Neural progenitor cell (in vitro differentiated cells): ENCODE measurements around the gene TMEM121B. TPM values are rescaled to one million over a fixed set of nuclear protein-coding genes. Genes with fewer than 3 reads are reported as not detected.

Experiments
- DNase-seq: peaks from one replicate; pipeline ENCODE4 v3.0.0-alpha.2; 2016; ENCODE audit warnings: low spot score
- H2AFZ ChIP-seq: fragments of 200-600 bp; sonication (generic); replicated peaks from 2 replicates; pipeline ENCODE4 v1.6.1; 2016; ENCODE audit warnings: antibody characterized with exemption
- H3F3A ChIP-seq: fragments of 200-600 bp; sonication (generic); 2 replicates; pipeline ENCODE4 v1.6.1; 2016; ENCODE audit warnings: antibody characterized with exemption, low read depth
- H3K27ac ChIP-seq: fragments of 200-600 bp; sonication (generic); 2 replicates; pipeline ENCODE4 v1.5.1; 2016; ENCODE audit warnings: mild to moderate bottlenecking
- H3K27me3 ChIP-seq: fragments of 200-600 bp; sonication (generic); 2 replicates; pipeline ENCODE4 v1.6.1; 2016; ENCODE audit warnings: mild to moderate bottlenecking, moderate library complexity
- H3K36me3 ChIP-seq: fragments of 200-600 bp; sonication (generic); 2 replicates; pipeline ENCODE4 v1.5.1; 2016
- H3K4me1 ChIP-seq: fragments of 200-600 bp; sonication (generic); 2 replicates; pipeline ENCODE4 v1.6.1; 2016; ENCODE audit warnings: mixed run types
- H3K4me2 ChIP-seq: fragments of 200-600 bp; sonication (generic); 2 replicates; pipeline ENCODE4 v1.6.1; 2016
- H3K4me3 ChIP-seq: fragments of 200-600 bp; sonication (generic); 2 replicates; pipeline ENCODE4 v1.5.1; 2016
- H3K79me2 ChIP-seq: fragments of 200-600 bp; sonication (generic); 2 replicates; pipeline ENCODE4 v1.6.1; 2016; ENCODE audit warnings: low read depth
- H3K9ac ChIP-seq: fragments of 200-600 bp; sonication (generic); 2 replicates; pipeline ENCODE4 v1.6.1; 2016
- H3K9me3 ChIP-seq: fragments of 200-600 bp; sonication (generic); 2 replicates; pipeline ENCODE4 v1.5.1; 2016; ENCODE audit warnings: low read depth
- H4K20me1 ChIP-seq: fragments of 200-600 bp; sonication (generic); 2 replicates; pipeline ENCODE4 v1.6.1; 2016; ENCODE audit warnings: low read depth
- H3K27ac Mint-ChIP-seq: 3 replicates; pipeline ENCODE4 v1.8.0; 2021; ENCODE audit warnings: mixed read lengths
- H3K27me3 Mint-ChIP-seq: 2 replicates; pipeline ENCODE4 v1.8.0; 2022; ENCODE audit warnings: low read depth, mild to moderate bottlenecking, inconsistent platforms, moderate library complexity, mixed read lengths; ENCODE audit not compliant: insufficient read depth
- H3K36me3 Mint-ChIP-seq: 3 replicates; pipeline ENCODE4 v1.8.0; 2021; ENCODE audit warnings: mixed read lengths
- H3K4me1 Mint-ChIP-seq: 3 replicates; pipeline ENCODE4 v1.8.0; 2021; ENCODE audit warnings: mixed read lengths
- H3K4me3 Mint-ChIP-seq: 3 replicates; pipeline ENCODE4 v1.8.0; 2021; ENCODE audit warnings: mild to moderate bottlenecking, moderate library complexity, mixed read lengths
- H3K9me3 Mint-ChIP-seq: 3 replicates; pipeline ENCODE4 v1.8.0; 2020; ENCODE audit warnings: mixed read lengths
- EZH2 ChIP-seq: fragments of 200-600 bp; sonication (generic); IDR thresholded peaks from 2 replicates; pipeline ENCODE4 v1.6.1; 2017; ENCODE audit warnings: antibody characterized with exemption, mild to moderate bottlenecking, moderate library complexity
- EZH2phosphoT487 ChIP-seq: fragments of 200-600 bp; sonication (generic); IDR thresholded peaks from 2 replicates; pipeline ENCODE4 v1.6.1; 2017; ENCODE audit warnings: antibody characterized with exemption
- total RNA-seq: library from RNA; depleted of rRNA; stranded (reverse); fragments of >200 nt; gene quantifications from 2 replicates; pipeline ENCODE4 v1.2.3, GENCODE V29; 2015; ENCODE audit warnings: low replicate concordance
- TF ChIP-seq, protein P1 (sequence below): fragments of 200-600 bp; sonication (generic); IDR thresholded peaks from 2 replicates; pipeline ENCODE4 v1.5.1; 2017; ENCODE audit warnings: antibody characterized with exemption, mild to moderate bottlenecking

Gene TMEM121B
- total RNA-seq, 1 donor from 2014 or later, result 2.8 TPM

DNA sequence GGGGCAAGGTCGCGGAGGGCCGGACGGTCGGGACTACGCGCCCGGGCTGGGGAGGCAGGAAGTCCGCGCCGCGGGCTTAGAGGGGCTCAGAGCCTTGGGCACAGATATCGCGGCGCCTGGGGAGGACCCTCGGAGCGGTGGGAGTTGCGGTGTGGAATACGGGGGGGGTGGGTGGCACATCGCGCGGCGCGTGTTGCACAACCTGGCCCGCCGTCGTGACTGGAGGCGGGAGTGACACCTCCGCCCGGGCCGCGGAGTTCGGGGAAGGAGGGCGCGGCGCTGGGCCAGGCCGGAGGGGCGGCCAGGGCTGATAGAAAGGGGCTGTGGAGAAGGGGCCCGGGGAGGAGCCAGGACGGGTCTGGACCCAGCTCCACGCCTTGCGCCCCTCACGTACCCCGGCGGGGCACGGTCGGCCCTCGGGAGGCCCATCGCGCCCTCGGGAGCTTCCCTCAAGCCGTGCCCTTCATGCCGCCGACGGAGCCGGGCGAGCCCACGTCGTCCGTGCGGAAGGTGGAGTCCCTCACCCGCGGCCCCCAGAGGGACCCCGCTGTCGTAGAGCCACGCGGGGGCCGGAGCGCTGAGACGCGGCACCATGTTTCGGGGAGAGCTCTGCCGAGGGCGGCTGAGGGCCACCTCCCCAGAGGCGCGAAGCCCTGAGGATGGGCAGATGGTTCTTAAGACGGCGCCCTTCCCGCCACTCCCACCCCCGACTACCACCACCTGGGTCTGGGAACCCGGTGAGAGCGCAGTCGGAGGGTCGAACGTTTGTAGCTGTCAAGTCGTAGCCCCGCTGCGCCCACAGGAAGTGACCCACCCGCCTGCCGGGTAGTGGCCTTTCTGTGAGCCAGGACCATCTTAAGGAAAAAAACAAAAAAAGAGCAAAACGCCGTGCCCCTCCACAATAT, 35.6 kb downstream of the TMEM121B start:
- Histone ChIP-seq H2AFZ (peak overlapping the region; percentile 86), H3K27me3 (peaks cover 48% of the 10 kb centered on the region), H3K4me2 (peak overlapping the region; percentile 86), H3K4me3 (peak overlapping the region; percentile 81), H4K20me1 (peaks cover 13% of the 10 kb centered on the region), H3K36me3 (no peaks in the 10 kb centered on the region), H3K79me2 (no peaks in the 10 kb centered on the region), H3K9me3 (no peaks in the 10 kb centered on the region), H3F3A (peaks cover 24% of the 10 kb centered on the region), H3K4me1 (peaks cover 6% of the 10 kb centered on the region), H3K27ac (no peak overlapping the region), H3K9ac (no peak overlapping the region)
- Mint-ChIP-seq H3K4me3 (peak overlapping the region; percentile 90), H3K36me3 (no peaks in the 10 kb centered on the region), H3K4me1 (peaks cover 14% of the 10 kb centered on the region), H3K27me3 (peaks cover 25% of the 10 kb centered on the region), H3K9me3 (peaks cover 2% of the 10 kb centered on the region), H3K27ac (no peak overlapping the region)
- peak; percentile 48 for DNase-seq
- TF ChIP-seq, protein P1, sequence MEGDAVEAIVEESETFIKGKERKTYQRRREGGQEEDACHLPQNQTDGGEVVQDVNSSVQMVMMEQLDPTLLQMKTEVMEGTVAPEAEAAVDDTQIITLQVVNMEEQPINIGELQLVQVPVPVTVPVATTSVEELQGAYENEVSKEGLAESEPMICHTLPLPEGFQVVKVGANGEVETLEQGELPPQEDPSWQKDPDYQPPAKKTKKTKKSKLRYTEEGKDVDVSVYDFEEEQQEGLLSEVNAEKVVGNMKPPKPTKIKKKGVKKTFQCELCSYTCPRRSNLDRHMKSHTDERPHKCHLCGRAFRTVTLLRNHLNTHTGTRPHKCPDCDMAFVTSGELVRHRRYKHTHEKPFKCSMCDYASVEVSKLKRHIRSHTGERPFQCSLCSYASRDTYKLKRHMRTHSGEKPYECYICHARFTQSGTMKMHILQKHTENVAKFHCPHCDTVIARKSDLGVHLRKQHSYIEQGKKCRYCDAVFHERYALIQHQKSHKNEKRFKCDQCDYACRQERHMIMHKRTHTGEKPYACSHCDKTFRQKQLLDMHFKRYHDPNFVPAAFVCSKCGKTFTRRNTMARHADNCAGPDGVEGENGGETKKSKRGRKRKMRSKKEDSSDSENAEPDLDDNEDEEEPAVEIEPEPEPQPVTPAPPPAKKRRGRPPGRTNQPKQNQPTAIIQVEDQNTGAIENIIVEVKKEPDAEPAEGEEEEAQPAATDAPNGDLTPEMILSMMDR, result no peak
- peak; percentile 89 for TF ChIP-seq EZH2phosphoT487
- peak; percentile 94 for TF ChIP-seq EZH2

DNA sequence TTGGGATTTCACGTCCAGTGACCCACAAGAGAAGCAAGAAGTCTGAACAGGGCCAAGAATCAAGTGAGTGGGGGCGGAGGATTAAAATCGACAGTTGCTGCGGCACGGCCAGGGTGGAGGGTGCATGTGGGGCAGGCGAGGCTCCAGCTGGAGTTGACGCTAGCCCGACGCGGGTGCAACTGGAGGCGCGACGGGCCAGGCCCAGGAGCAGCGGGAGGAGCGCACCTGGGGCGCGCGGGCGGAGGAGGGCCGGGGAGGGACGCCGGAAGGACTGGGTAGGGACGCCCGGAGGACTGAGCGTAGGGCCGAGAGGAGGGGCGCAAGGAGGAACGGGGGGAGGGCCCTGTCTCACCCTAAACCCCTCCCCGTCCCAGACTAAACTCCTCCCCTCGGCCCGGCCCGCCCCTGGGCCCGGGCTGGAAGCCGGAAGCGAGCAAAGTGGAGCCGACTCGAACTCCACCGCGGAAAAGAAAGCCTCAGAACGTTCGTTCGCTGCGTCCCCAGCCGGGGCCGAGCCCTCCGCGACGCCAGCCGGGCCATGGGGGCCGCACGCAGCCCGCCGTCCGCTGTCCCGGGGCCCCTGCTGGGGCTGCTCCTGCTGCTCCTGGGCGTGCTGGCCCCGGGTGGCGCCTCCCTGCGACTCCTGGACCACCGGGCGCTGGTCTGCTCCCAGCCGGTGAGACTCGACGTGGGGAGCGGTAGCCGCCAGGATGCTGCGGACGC, 36.4 kb downstream of the TMEM121B start, which contains the start of gene IL17RA:
Gene IL17RA (plus strand): TSS at position 447 of the 723 bp plus-strand sequence. CDS start 92 bp downstream, at position 539.
- Histone ChIP-seq H3K4me1 (peaks cover 6% of the 10 kb centered on the region), H3K4me2 (peak within 1 kb of the TSS; percentile 86), H3K79me2 (no peaks in the 10 kb centered on the region), H3K27ac (no peak within 1 kb of the TSS), H3K36me3 (no peaks in the 10 kb centered on the region), H3K9ac (no peak within 1 kb of the TSS), H3K27me3 (peaks cover 48% of the 10 kb centered on the region), H3K9me3 (no peaks in the 10 kb centered on the region), H2AFZ (peak within 1 kb of the TSS; percentile 86), H3K4me3 (peak within 1 kb of the TSS; percentile 81), H3F3A (peaks cover 24% of the 10 kb centered on the region), H4K20me1 (peaks cover 13% of the 10 kb centered on the region)
- no peak within 1 kb of the TSS for H3K27ac Mint-ChIP-seq
- peaks cover 25% of the 10 kb centered on the region for H3K27me3 Mint-ChIP-seq
- no peaks in the 10 kb centered on the region for H3K36me3 Mint-ChIP-seq
- peaks cover 14% of the 10 kb centered on the region for H3K4me1 Mint-ChIP-seq
- TF ChIP-seq EZH2 (no peak), EZH2phosphoT487 (no peak)
- TF ChIP-seq, protein P1, result no peak
- peak; percentile 92 for DNase-seq
- H3K9me3 Mint-ChIP-seq, result peaks cover 2% of the 10 kb centered on the region
- H3K4me3 Mint-ChIP-seq, result peak within 1 kb of the TSS; percentile 90

DNA sequence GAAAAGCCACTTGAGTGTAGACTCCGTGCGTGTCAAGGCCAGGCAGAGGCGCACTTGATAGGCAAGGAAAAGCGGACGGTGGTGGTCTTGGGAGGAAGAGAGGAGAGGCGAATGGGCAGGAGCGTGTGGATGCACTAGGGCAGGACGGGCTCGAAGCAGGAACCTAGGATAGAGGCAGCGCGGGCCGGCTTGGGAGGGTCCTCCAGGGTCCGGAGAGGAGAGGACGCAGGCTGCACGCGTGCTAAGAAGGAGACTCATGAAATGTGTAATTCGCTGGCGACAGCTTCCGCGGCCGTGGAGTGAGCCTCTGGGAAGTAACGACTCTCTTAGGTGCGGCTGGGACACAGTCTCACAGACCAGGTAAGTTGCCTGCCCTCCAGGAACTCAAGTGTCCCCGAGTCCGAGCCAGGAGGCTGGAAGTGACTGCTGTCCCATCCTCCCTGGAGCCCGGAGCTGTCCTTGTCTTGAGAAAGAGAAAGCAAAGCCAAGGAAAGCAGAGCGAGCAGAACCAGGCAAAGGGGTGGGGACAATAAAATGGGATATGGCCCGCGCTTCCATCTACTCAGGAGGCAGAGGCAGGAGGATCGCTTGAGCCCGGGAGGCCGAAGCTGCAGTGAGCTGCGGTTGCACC, 37.2 kb downstream of the TMEM121B start:
- no peaks in the 10 kb centered on the region for H3K9me3 ChIP-seq
- no peaks in the 10 kb centered on the region for H3K79me2 ChIP-seq
- no peaks in the 10 kb centered on the region for H3K36me3 ChIP-seq
- peaks cover 24% of the 10 kb centered on the region for H3F3A ChIP-seq
- H3K4me1 ChIP-seq, result peaks cover 6% of the 10 kb centered on the region
- peaks cover 13% of the 10 kb centered on the region for H4K20me1 ChIP-seq
- peak overlapping the region; percentile 86 for H3K4me2 ChIP-seq
- H2AFZ ChIP-seq, result peak overlapping the region; percentile 86
- Mint-ChIP-seq H3K9me3 (peaks cover 2% of the 10 kb centered on the region), H3K27me3 (peaks cover 25% of the 10 kb centered on the region), H3K27ac (no peak overlapping the region), H3K4me1 (peaks cover 14% of the 10 kb centered on the region), H3K4me3 (peak overlapping the region; percentile 90), H3K36me3 (no peaks in the 10 kb centered on the region)
- no peak overlapping the region for H3K27ac ChIP-seq
- TF ChIP-seq EZH2phosphoT487 (no peak), EZH2 (no peak)
- TF ChIP-seq, protein P1, result no peak
- no peak overlapping the region for H3K9ac ChIP-seq
- peaks cover 48% of the 10 kb centered on the region for H3K27me3 ChIP-seq
- peak overlapping the region; percentile 81 for H3K4me3 ChIP-seq
- no peak for DNase-seq
